Hepatocyte (in vitro differentiated cells): Measurements from ENCODE around the gene DHFR2. TPM values are rescaled to one million over a fixed set of nuclear protein-coding genes. Genes with fewer than 3 reads are reported as not detected.
"Not testable (repeated sequence)": the region's sequence is repeated elsewhere in the genome, so short reads cannot be mapped to it uniquely, and the experiment has no call there.

Experiments used
- DNase-seq: peaks from one replicate; pipeline ENCODE4 v3.0.0-alpha.2; 2016; ENCODE audit warnings: low spot score
- H2AFZ ChIP-seq: fragments of 200-600 bp; sonication (generic); 2 replicates; pipeline ENCODE4 v1.6.0; 2016; ENCODE audit warnings: antibody characterized with exemption, mild to moderate bottlenecking
- H3K27ac ChIP-seq: fragments of 200-600 bp; sonication (generic); 2 replicates; pipeline ENCODE4 v1.5.1; 2016; ENCODE audit warnings: mild to moderate bottlenecking
- H3K27me3 ChIP-seq: fragments of 200-600 bp; sonication (generic); 2 replicates; pipeline ENCODE4 v1.6.1; 2016
- H3K36me3 ChIP-seq: fragments of 200-600 bp; sonication (generic); replicated peaks from 2 replicates; pipeline ENCODE4 v1.5.1; 2016; ENCODE audit warnings: low read depth; ENCODE audit not compliant: insufficient read depth
- H3K4me1 ChIP-seq: fragments of 200-600 bp; sonication (generic); 2 replicates; pipeline ENCODE4 v1.5.1; 2016; ENCODE audit warnings: mild to moderate bottlenecking, moderate library complexity; ENCODE audit not compliant: insufficient read depth
- H3K4me2 ChIP-seq: fragments of 200-600 bp; sonication (generic); 2 replicates; pipeline ENCODE4 v1.6.0; 2016
- H3K4me3 ChIP-seq: fragments of 200-600 bp; sonication (generic); 2 replicates; pipeline ENCODE4 v1.5.1; 2016; ENCODE audit warnings: mild to moderate bottlenecking
- H3K79me2 ChIP-seq: fragments of 200-600 bp; sonication (generic); 2 replicates; pipeline ENCODE4 v1.6.0; 2017; ENCODE audit warnings: mild to moderate bottlenecking
- H3K9me2 ChIP-seq: fragments of 200-600 bp; sonication (generic); replicated peaks from 2 replicates; pipeline ENCODE4 v1.6.0; 2017; ENCODE audit warnings: mild to moderate bottlenecking; ENCODE audit not compliant: insufficient read depth
- H3K9me3 ChIP-seq: fragments of 200-600 bp; sonication (generic); 2 replicates; pipeline ENCODE4 v1.5.1; 2016; ENCODE audit warnings: low read depth, mild to moderate bottlenecking
- H4K20me1 ChIP-seq: fragments of 200-600 bp; sonication (generic); 2 replicates; pipeline ENCODE4 v1.6.0; 2016; ENCODE audit warnings: mild to moderate bottlenecking; ENCODE audit not compliant: insufficient read depth, poor library complexity, severe bottlenecking
- EZH2 ChIP-seq: fragments of 200-600 bp; sonication (generic); IDR thresholded peaks from 2 replicates; pipeline ENCODE4 v1.6.1; 2016; ENCODE audit warnings: antibody characterized with exemption, mild to moderate bottlenecking, borderline replicate concordance
- EZH2phosphoT487 ChIP-seq: fragments of 200-600 bp; sonication (generic); IDR thresholded peaks from one replicate; pipeline ENCODE4 v1.6.1; 2018; ENCODE audit warnings: antibody characterized with exemption, mild to moderate bottlenecking, low read depth, moderate library complexity; ENCODE audit not compliant: unreplicated experiment, severe bottlenecking
- WGBS: methylation state at CpG from one replicate; pipeline ENCODE4 v1.1.6; 2016; ENCODE audit warnings: low lambda C conversion rate; ENCODE audit errors: missing lambda C conversion rate; 5-methylcytosine and 5-hydroxymethylcytosine counted together
- polyA plus RNA-seq: library from polyadenylated mRNA; unstranded; fragments of >200 nt; fragmentation: Nextera tagmentation; extraction: Ambion mirVana; gene quantifications from 2 replicates; pipeline ENCODE4 v1.2.1, GENCODE V29; 2016
- total RNA-seq: library from RNA; depleted of rRNA; stranded (reverse); fragments of >200 nt; gene quantifications from 2 replicates; pipeline ENCODE4 v1.2.3, GENCODE V29; 2014
- TF ChIP-seq, protein P1 (sequence below): fragments of 200-600 bp; sonication (generic); IDR thresholded peaks from 2 replicates; pipeline ENCODE4 v1.5.1; 2016; ENCODE audit warnings: antibody characterized with exemption, mild to moderate bottlenecking; ENCODE audit not compliant: poor library complexity

The DHFR2 gene
- total and polyA plus RNA-seq, 2 experiments from 2014 or later: 6.5 to 7.9 TPM

DNA sequence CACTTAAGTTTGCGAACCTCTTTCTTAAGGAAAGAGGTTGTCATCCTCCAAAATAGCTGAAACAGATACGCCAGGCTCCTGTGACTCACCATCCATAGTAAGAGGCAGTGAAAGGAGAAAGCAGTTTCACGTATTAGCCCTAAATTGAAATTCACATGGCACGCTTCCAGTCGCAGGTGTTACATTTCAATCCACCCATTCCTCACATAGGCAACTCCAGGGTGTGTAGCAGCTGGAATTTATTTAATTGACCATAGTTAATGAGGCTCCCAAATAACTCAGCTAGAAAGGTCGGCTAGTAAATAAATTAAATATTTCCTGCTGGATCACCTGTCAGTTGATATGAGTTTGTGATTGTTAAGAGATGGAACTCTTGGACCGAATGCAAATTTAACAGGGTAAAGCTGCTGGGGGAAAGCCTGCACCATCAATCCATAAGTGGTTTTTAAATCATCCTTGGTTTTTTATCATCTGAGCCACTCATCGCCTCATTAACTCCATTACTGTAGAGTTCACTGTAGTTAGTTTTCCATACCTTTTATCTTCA lies 19.7 kb upstream of the DHFR2 start:
- 87% methylated on average over 8 of the region's 8 CpGs for WGBS
- DNase-seq: no peak

DNA sequence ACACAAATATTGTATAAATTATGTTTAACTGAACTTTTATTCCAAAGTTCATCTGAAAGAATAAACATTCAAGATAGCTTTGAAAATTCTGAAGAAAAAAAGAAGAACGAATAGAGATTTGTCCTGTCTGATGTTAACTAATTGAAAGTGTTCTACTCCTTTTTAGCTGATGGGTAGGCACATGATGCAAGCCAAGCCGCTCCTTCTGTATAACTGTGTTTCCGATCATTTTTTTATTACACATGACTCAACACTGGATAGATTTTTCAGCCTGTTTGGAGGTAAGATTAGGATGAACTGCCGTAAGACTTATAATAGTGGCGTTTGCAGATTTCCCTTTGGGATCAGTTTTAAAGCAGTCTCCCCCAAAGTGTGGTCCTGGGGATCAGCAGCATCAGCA lies 19.2 kb upstream of the DHFR2 start:
- peaks cover 18% of the 10 kb centered on the region for H3K79me2 ChIP-seq
- no peaks in the 10 kb centered on the region for H3K9me3 ChIP-seq
- no peaks in the 10 kb centered on the region for H3K27me3 ChIP-seq
- WGBS: 93% methylated on average over 5 of the region's 5 CpGs
- DNase-seq: no peak
- H3K4me2 ChIP-seq: no peak overlapping the region
- H3K27ac ChIP-seq: no peak overlapping the region
- no peaks in the 10 kb centered on the region for H3K4me1 ChIP-seq
- H4K20me1 ChIP-seq: no peaks in the 10 kb centered on the region
- no peaks in the 10 kb centered on the region for H3K9me2 ChIP-seq
- no peaks in the 10 kb centered on the region for H3K36me3 ChIP-seq
- no peak overlapping the region for H3K4me3 ChIP-seq
- no peak overlapping the region for H2AFZ ChIP-seq
- TF ChIP-seq EZH2phosphoT487: no peak
- TF ChIP-seq EZH2: no peak
- TF ChIP-seq, protein P1, sequence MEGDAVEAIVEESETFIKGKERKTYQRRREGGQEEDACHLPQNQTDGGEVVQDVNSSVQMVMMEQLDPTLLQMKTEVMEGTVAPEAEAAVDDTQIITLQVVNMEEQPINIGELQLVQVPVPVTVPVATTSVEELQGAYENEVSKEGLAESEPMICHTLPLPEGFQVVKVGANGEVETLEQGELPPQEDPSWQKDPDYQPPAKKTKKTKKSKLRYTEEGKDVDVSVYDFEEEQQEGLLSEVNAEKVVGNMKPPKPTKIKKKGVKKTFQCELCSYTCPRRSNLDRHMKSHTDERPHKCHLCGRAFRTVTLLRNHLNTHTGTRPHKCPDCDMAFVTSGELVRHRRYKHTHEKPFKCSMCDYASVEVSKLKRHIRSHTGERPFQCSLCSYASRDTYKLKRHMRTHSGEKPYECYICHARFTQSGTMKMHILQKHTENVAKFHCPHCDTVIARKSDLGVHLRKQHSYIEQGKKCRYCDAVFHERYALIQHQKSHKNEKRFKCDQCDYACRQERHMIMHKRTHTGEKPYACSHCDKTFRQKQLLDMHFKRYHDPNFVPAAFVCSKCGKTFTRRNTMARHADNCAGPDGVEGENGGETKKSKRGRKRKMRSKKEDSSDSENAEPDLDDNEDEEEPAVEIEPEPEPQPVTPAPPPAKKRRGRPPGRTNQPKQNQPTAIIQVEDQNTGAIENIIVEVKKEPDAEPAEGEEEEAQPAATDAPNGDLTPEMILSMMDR: no peak

More for the DNA sequence above, 19.7 kb upstream of the DHFR2 start:
- no peak overlapping the region for H2AFZ ChIP-seq
- H4K20me1 ChIP-seq: no peaks in the 10 kb centered on the region
- no peaks in the 10 kb centered on the region for H3K4me1 ChIP-seq
- H3K9me2 ChIP-seq: no peaks in the 10 kb centered on the region
- no peak overlapping the region for H3K27ac ChIP-seq
- peaks cover 13% of the 10 kb centered on the region for H3K79me2 ChIP-seq
- H3K9me3 ChIP-seq: no peaks in the 10 kb centered on the region
- no peaks in the 10 kb centered on the region for H3K36me3 ChIP-seq
- H3K4me2 ChIP-seq: no peak overlapping the region
- no peak overlapping the region for H3K4me3 ChIP-seq
- TF ChIP-seq EZH2phosphoT487 (no peak), EZH2 (no peak)
- TF ChIP-seq, protein P1: no peak
- no peaks in the 10 kb centered on the region for H3K27me3 ChIP-seq

DNA sequence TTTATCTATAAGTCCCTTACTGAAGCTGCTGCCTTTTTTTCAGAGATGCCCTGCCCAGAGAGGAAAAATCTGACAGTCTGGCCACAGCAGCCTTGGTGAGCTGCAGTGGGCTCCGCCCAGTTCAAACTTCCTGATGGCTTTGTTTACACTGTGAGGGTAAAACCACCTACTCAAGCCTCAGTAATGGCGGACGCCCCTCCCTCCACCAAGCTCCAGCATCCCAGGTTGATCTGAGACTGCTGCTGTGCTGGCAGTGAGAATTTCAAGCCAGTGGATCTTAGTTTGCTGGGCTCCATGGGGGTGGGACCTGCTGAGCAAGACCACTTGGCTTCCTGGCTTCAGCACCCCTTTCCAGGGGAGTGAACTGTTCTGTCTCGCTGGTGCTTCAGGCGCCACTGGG lies 17.8 kb upstream of the DHFR2 start:
- WGBS: 82% methylated on average over 5 of the region's 5 CpGs
- H3K9me2 ChIP-seq, H3K4me2 ChIP-seq, H3K4me1 ChIP-seq, H3K27me3 ChIP-seq, H3K4me3 ChIP-seq, DNase-seq, H3K36me3 ChIP-seq, H3K9me3 ChIP-seq, H2AFZ ChIP-seq, H4K20me1 ChIP-seq, H3K27ac ChIP-seq: not testable (repeated sequence)
- peaks cover 20% of the 10 kb centered on the region for H3K79me2 ChIP-seq

DNA sequence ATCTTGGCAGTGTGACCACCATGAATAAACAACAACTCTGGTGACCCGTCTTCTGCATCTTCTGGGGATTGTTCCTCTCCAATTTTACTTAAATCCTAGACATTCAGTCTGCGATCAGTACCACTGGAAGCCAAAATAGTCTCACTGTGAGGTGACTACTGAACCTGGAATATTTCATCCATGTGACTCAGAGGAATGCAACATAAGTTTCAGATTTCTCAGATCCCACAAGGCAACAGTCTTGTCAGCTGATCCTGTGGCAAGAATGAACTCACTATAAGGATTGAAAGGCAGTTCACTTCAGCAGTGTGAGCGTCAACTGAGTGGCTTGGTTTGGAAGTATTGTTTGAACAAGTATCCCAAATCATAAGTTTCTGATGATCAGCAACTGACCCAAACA lies 13.3 kb upstream of the DHFR2 start:
- no peaks in the 10 kb centered on the region for H3K27me3 ChIP-seq
- 92% methylated on average over 3 of the region's 3 CpGs for WGBS
- H3K4me1 ChIP-seq: no peaks in the 10 kb centered on the region

More for the DNA sequence above, 13.3 kb upstream of the DHFR2 start:
- H3K36me3 ChIP-seq: no peaks in the 10 kb centered on the region
- H2AFZ ChIP-seq: no peak overlapping the region
- peaks cover 42% of the 10 kb centered on the region for H3K79me2 ChIP-seq
- TF ChIP-seq EZH2: no peak
- TF ChIP-seq, protein P1: no peak
- no peak overlapping the region for H3K4me2 ChIP-seq
- no peak overlapping the region for H3K4me3 ChIP-seq
- no peaks in the 10 kb centered on the region for H3K9me3 ChIP-seq
- no peak for DNase-seq
- H4K20me1 ChIP-seq: no peaks in the 10 kb centered on the region
- H3K27ac ChIP-seq: no peak overlapping the region
- no peaks in the 10 kb centered on the region for H3K9me2 ChIP-seq
